ENCODE results near the gene PDE4C. TPM values are rescaled to one million over a fixed set of nuclear protein-coding genes. Genes with fewer than 3 reads are reported as not detected.

Gene PDE4C
- total RNA-seq: 2.1 TPM

DNA sequence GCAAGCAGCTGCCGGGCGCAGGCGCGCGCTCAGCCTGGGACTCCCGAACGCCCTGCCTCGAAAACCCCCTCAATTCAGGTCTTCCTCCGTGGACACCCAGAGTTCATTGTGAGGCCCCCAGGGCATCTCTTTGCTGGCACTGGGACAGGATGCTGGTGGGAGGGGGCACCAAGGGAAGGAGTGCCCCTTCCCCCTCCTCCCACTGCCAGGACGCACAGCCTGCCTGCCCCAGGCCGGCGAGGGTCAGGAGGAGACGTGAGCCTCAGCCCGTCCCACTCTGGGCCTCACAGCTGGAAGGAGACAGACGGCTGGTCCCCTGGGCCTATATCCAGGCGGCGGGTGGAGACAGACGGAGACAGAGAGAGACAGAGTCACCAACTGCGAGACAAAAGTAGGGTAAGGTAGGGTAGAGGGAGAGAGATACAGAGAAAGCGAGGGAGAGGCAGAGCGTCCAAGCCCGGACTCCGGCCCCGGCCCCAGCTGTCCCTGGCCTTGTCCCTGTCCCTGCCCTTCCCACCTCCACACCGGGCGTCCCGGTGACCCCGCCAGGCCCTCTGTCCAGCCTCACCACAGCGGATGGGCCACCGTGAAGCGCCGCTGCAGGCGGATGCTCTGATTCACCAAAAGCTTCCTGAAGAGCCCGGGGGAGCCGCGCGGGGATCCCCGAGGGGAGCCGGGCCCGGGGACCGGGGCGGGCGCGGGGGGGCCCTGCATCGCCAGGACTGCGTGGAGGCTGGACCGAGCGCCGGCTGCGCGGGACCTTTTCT is at the start of gene PDE4C:
TSS of gene PDE4C (minus strand) at position 737 of the 767 bp plus-strand sequence. CDS start at position 714, 23 bp downstream.
- DNase-seq (ENCODE audit: low spot score): no peak

DNA sequence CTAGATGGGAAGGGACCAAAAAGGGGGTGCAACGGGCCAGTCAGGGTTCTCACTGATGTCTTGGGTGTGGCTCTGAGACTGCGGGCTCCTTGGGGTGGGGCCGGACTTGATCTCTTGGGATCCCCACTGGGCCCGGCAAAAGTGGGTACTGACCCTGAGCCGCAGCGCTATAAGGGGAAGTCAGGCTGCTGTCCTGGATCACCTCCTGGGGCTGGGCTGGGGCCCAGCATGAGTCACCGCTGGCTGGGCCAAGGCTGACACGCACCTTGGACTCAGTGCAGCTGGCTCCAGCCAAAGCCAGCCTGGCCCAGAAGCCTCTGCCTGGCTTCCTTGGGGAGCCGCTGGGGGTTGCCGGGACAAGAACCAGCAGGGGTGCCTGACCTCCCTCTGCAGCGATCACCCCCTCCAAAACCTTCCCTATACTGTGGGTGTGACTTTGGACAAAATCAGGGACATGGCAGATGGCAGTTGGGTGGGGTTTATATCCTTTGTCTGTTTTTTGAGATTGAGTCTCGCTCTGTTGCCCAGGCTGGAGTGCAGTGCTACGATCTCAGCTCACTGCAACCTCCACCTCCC is 48.6 kb upstream of the PDE4C start:
- DNase-seq (ENCODE audit: low spot score): peak; percentile 91

DNA sequence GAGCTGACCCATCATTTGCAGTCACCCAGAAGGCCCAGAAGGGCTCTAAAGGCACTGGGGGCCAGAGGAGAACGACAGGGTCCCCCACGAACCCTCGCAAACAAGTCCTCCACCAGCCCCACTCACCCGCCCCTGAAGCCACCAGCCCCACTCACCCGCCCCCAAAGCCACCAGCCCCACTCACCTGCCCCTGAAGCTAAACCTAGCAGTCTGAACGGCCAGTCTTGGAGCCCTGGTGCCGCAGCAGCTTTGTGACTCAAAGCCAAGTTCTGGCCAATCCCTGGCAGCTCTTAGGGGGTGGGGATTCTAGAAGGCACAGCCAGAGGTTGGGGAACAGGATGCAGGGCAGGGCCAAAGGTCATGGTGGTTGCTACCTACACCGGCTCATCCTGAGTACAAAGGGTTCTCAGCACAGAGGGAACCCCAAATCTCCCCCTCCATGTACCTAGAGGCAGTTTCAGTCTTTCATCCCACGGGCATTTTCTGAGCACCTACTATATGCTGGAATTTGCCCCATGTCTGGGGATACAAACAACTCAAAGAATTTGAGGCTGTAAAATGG is 48.1 kb upstream of the PDE4C start, which contains the start of gene IQCN:
TSS of gene IQCN (minus strand) at position 234 of the 562 bp plus-strand sequence. CDS start 4,974 bp downstream, outside the sequence.
- peak; percentile 54 for DNase-seq (ENCODE audit: low spot score)

DNA sequence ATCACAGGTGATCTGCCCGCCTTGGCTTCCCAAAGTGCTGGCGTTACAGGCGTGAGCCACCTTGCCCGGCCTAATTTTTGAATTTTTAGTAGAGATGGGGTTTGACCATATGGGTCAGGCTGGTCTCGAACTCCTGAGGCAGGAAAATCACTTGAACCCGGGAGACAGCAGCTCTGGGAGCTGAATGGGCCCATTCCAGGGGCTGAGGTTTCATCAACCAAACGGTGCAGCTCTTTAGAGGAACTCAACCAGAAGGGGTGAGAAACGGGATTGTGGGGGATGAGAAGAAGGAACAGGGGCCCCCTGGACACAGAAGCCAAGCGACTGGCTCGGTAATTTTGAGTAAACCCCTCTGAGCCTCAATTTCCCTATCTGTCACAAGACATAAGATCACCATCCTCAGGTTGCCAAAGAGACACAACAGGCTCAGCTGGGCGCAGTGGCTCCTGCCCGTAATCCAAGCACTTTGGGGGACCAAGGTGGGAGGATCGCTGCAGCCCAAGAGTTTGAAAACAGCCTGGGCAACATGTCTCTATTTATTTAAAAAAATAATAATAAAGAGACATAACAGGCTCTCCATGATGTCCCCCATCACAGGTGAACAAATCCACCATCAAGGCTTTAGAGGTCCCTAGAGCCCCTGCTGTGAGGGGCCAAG is 47.5 kb upstream of the PDE4C start:
- no peak for DNase-seq (ENCODE audit: low spot score)

DNA sequence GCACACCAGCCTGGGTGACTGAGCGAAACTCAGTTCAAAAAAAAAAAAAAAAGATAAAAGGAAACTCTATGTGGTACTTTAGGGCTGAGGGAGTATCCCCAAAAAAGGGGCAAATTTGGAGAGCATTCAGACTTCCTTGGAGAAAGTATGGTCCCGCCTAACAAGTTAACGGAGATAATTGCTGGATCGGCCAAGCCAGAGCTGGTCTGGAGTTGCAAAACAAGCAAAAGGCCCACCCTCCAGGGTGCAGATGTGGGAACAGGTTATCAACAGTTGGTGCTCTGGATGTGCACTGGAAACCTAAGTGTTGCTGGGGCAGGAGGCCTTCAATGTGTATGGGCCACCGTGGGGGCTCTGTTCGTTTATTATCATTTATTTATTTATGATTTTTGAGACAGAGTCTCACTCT is 45.2 kb upstream of the PDE4C start:
- no peak for DNase-seq (ENCODE audit: low spot score)

DNA sequence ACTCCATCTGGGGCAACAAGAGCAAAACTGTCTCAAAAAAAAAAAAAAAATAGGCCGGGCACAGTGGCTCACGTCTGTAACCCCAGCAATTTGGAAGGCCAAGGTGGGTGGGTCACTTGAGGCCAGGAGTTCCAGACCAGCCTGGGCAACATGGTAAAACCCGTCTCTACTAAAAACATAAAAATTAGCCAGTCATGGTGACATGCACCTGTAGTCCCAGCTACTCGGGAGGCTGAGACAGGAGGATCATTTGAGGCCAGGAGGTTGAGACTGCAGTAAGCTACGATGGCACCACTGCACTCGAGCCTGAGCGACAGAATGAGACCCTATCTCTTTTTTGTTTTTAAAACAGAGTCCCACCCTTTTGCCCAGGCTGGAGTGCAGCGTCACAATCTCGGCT is 44.1 kb upstream of the PDE4C start:
- no peak for DNase-seq (ENCODE audit: low spot score)

DNA sequence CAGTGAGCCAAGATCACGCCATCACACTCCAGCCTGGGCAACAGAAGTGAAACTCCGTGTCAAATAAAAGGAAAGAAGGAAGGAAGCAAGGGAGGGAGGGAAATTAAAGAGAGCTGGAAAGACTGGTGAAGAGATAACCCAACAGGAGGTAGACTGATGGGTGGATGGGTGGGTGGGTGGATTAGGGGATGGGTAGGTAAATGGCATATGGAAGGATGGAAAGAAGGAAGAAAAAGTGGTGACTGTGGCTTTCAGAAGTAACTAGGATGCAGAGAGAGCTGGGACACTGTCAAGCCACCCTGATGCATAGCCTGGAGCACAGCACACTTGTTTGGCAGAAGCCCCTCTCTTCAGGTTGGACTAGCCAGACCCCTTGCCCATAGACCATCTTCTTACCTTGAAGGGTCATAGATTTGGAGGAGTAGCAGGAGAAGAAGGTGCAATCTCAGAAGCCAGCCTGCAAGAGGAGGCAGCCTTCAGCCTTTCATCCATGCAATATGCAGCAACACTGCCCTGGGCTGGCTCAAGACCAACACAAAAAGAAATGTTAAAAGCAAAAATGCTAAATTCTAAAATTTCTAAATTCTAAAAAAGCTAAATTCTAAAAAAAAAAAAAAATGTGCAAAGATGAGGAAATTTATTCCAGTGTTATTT is 43.0 kb upstream of the PDE4C start:
- no peak for DNase-seq (ENCODE audit: low spot score)

DNA sequence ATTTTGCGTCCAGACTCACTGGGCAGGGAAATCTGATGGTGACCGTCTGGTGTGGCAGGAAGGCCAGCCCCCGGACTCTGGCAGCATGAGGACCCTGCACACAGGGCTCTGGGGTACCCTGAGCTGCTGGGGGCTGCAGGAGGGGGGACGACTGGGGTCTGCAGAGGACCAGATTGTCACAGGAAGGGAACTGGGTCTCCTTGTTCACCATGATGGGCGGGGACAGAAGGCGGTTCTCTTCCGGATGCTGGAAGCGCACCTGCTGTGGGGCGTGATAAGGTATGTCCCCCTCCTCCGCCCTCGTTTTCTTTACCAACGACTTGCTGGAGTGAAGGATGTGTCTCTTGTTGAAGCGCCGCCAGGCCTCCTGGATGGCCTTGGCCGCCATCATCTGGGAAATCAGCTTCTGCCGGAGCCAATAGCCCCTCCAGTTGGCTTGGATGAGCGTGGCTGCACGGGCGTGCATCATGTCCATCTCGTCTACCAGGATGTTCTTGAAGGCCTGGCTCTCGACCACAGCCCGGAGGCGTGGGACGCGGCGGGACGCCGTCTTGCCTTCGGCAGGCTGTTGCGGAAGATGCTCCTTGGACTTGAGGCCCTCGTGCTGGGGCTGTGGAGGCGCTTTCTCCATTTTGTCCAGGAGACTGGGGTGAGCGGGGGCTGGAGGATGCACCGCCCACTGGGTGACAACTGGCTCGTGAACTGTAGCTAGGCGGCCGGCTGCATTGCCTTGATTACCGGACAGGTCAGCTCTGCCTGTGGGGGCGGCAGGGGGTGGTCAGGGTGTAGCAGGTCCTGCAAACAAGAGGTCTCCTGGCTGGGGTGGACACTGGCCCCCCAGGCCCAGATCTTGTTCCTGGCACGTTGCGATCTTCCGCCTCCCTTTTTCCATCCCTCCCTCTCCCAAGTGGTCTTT is 40.8 kb upstream of the PDE4C start:
- no peak for DNase-seq (ENCODE audit: low spot score)

DNA sequence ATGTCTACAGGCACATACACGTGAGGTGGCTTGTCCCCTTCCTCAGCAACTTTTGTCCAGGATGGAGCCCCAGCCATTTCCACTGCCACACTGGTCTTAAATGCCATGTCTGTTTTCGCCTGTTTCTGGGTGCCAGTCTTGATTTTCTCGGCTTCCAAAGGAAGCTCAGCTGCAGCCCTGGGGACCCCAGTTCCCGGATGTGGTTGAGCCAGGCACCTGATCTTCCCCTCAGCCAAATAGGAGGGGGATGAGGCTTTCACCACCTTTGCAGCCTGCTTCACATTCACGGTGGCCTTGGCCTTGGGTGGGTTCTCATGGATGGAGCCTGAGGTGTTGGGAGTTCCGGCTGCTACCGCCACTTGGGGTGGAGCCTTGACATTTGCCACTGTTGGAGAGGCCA is 39.3 kb upstream of the PDE4C start:
- DNase-seq (ENCODE audit: low spot score): no peak

DNA sequence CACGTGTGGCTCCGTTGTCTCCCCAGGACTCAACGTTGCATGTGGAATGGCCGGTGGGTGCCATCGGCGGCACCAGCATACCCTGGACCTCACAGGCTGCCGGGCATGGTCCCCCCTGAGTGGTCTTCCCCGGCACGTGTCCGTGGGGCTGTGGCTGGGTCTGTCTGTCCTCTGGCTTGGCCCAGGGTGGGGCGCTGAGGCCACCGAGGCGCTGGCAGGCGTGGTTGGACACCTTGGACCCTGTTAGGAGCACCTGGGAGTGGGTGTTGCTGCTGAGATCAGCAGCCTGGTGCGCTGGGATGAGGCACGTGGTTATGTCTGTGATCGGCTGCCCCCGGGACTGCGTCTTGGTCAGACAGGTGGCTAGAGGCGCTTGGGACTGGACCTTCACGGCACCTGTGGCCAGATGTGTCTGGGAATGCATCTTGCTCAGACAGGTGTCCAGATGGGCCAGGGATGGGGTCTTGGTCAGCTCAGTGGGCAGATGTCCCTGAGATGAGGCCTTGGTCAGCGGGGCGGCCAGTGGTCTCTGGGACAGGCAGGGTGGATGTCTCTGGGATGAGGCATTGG is 38.8 kb upstream of the PDE4C start:
- DNase-seq (ENCODE audit: low spot score): no peak

DNA sequence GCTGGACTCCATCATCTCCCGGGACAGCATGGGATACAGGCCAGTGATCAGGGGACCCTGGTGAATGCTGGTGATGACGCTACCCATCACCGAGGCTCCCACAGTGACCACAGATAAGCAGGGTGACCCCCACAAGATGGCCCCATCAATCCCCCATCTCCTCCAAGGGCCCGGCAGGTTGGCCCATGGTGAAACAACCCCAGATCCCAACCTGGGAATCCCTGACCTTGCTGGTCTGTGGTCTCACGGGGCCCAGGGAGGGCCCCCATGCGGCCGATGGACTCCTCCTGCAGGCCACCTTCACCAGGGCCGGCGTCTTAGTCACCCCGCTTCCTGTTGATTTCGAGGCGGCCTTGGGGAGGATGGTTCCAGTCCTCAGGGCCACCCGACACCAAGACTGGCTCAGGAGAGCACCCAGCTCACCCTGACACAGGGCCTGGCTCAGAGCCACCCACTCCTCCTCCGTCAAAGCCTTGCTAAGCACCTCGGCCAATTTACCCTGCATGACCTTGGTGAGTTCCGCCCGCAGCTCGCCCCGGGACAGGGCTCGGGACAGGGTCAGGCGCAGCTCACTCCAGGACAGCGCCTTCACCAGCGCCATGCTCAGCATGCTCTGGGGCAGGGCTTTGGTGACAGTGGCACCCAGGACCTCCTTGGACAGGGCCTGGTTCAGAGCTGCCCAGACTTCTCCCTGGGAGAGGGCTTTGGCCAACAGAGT is 38.1 kb upstream of the PDE4C start:
- DNase-seq (ENCODE audit: low spot score): no peak

DNA sequence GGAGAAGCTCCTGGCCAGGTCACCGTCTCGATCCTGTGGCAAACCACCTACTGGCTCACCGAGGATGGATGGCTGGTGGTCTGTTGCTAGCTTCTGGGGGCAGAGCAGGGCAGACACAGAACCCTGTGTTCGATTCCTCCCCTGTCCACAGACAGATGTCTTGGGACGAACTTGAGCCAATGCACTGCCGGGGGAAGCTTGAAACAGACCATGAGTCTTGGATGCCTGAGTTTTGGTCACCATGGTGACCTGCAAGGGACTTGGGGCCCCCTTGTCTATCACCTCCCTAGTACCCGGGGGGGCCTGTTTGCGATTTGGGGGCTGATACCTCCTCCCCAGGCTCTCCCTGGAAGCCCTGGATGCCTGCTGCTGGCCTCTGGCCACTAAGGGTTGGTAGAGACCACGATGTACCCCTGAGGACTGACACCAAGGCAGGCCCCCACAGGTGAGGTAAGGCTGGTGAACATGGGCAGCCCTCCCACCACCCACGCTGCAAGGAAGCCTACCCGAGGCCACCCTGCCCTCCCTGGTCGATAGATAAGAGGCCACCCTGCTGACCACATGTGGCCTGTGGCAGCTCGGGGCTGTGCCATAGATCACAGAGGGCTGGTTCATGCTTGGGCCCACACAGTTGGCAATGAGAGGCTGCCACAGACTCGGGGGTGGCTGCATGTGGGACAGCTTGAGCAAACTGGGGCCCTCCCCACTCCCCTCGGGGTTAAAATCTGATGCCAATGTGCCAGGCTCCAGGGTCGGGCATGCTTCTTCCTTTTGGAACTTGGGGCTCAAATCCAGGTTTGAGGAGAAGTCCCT is 37.3 kb upstream of the PDE4C start:
- DNase-seq (ENCODE audit: low spot score): no peak

DNA sequence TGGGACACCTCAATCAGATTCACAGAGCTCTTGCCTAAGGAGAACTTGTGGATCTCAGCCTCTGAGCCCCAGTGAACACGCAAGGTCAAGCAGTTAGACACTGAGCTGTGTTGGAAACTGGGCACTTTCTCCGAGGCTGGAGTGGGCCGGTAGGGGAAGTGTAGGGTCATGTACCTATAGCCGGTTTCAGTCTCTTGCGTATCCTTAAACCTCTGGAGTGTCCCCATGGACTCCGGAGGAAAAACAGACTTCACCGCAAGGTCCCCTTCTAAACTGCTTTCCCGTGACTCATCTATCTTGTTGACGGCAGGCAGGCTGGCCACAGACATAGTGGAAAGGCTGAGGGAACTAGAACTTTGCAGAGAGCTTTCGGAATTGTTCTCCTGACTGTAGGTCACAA is 36.7 kb upstream of the PDE4C start:
- no peak for DNase-seq (ENCODE audit: low spot score)

DNA sequence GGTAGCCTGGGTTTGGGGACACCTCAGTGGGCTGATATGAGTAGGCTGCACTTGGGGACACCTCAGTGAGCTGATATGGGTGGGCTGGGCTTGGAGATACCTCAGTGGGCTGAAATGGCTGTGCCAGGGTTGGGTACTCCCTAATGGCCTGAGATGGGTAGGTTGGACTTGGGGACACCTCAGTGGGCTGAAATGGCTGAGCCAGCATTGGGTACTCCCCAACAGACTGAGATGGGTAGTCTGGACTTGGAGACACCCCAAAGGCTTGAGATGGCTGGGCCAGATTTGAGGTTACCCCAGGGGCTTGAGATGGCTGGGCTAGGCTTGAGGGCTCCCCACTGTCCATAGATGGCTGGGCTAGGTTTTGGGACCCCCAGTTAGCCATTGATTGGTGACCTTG is 35.9 kb upstream of the PDE4C start:
- no peak for DNase-seq (ENCODE audit: low spot score)

DNA sequence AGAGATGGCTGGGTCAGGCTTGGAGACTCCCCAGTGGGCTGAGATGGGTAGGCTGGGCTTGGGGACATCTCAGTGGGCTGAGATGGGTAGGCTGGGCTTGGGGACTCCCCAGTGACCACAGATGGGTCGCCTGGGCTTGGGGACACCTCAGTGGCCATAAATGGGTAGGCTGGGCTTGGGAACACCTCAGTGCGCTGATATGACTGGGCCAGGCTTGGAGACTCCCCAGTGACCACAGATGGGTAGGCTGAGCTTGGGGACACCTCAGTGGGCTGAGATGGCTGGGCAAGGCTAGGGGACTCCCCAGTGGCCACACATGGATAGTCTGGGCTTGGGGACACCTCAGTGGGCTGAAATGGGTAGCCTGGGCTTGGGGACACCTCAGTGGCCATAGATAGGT is 35.2 kb upstream of the PDE4C start:
- DNase-seq (ENCODE audit: low spot score): no peak

DNA sequence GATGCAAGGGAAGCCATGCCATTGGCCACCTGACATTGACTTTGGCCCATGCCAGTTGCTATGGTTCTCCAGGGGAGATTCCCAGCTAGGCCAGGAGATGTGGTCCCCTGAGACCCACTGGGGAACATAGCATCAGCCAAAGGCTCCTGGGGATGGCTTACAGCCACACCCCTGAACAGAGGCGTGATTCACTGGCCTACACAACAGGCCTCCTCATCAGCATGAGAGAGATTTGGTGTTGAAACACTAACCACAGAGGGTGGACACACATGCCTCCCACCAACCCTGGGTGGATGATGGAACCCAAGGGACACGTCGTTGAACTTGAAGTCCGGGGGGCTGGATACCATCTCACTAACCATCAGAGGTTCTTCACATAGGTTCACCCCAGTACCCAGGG is 33.7 kb upstream of the PDE4C start:
- DNase-seq (ENCODE audit: low spot score): no peak

DNA sequence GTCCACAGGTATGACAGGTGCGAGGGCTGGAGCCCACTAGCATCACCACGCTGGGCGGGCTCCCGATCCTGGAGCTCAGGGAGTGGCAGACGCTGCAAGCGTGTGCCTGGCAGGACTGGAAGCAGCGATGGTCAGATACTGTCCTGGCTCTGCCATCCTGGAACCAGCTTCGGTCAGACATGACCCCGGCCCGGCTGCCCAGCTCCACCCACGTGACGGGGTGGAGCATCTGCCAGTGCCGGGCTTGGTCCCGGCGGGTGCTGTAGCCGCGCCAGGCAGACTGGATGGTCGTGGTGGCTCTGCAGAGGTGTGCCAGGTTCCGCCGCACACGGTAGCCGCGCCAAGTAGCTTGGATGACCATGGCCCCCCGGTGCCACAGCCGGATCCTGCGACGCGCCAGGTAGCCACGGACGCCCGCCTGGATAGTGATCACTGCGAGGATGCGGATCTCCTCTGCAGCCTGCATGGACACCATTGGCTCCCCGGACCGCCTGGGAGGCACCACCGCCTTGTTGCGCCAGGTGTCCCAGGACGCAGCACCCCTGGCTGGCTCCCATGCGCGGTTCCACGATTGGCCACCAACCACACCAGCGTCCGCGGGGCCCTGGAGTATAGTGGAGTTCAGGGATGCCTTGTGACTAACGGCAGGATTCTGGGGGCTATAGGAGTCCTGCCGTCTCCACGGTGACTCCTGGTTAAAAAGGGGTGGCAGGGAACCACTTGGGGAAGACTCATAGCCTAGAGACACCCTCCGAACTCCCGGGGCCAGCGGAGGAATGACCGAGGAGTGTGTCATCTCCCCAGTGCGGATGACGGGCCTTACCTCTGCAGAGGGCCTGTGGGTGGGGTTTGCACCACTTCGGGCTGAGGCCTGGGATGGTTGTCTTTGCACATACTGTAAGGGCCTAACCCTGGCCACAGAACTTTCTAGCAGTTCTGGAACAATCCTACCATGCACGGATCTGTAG is 31.5 kb upstream of the PDE4C start:
- DNase-seq (ENCODE audit: low spot score): no peak
